GM13977 (cell line): ENCODE measurements around the gene TMEM161A.

ENCODE experiments used
- DNase-seq: peaks from one replicate; pipeline ENCODE4 v3.0.0; 2012; ENCODE audit warnings: low spot score
- in situ Hi-C: fragments of 300-500 bp; cut with MboI; formaldehyde crosslinking; loops from one replicate; pipeline ENCODE4 v1.12.0; 2022; ENCODE audit warnings: low sequenced_read_pairs, low pct_unique_long_range_greater_than_20kb, mixed read lengths, inconsistent platforms; ENCODE audit not compliant: unreplicated experiment
- TF ChIP-seq, protein P1 (sequence below): IDR thresholded peaks from 2 replicates; pipeline ENCODE4 v1.5.1; 2012; ENCODE audit warnings: mild to moderate bottlenecking, control low read depth; ENCODE audit not compliant: insufficient read depth; ENCODE audit errors: extremely low read depth, missing control alignments

TMEM161A gene

DNA sequence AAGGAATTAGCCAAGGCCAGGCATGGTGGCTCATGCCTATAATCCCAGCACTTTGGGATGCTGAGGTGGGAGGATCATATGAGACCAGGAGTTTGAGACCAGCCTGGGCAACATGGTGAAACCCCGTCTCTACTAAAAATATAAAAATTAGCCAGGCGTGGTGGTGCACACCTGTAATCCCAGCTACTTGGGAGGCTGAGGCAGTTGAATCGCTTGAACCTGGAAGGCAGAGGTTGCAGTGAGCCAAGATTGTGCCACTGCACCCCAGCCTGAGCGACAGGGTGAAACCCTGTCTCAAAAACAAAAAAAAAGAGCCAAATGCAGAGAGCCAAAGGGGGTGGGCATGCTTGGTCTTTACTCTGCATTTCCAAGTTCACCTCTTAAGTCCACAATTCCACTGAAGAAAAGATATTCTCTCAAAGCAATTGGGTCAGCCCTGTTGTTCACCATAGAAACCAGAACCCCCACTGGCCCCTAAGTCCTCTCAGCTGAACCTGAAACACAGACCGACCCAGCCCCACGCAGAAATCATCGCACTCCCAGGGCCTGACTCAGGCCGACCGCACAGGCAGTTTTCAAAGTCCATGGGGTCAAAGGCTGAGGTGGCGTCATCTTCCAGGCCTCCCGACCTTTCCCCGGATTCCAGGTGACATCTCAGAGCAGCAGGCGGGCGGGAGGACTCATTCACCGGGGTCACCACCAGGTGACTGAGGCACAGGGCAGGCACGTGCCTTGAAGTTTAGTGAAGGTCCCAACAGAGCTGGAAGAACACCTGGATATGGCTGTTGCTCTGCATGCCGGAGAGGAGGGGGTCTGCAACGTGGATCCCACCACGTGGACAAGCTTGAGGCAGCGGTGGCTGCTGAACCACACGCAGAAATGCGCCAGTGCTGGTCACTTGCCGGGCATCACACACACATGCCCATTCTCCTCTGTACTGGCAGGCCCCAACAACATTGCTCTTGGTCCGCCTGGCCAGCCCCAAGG, 41.3 kb downstream of the TMEM161A start:
- in situ Hi-C loops, result no loop called here
- no peak for DNase-seq
- TF ChIP-seq, protein P1, sequence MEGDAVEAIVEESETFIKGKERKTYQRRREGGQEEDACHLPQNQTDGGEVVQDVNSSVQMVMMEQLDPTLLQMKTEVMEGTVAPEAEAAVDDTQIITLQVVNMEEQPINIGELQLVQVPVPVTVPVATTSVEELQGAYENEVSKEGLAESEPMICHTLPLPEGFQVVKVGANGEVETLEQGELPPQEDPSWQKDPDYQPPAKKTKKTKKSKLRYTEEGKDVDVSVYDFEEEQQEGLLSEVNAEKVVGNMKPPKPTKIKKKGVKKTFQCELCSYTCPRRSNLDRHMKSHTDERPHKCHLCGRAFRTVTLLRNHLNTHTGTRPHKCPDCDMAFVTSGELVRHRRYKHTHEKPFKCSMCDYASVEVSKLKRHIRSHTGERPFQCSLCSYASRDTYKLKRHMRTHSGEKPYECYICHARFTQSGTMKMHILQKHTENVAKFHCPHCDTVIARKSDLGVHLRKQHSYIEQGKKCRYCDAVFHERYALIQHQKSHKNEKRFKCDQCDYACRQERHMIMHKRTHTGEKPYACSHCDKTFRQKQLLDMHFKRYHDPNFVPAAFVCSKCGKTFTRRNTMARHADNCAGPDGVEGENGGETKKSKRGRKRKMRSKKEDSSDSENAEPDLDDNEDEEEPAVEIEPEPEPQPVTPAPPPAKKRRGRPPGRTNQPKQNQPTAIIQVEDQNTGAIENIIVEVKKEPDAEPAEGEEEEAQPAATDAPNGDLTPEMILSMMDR, result no peak

DNA sequence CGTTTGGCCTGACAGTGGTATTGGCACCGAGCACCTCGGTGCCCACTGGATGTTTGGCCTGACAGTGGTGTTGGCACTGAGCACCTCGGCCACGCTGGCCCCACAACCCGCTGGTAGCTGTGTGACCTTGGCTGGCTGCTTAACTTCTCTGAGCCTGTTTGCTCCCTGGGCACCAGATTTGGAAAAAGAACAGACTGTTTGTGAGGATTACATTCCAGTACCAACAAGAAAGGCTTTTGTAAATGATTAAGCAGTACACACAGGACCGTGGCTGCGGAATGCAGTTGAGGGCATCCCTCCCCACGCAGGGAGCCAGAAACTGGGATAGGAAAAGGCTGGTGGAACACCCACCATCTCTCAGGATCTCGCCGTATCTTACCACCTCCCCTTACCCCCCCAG, 42.6 kb downstream of the TMEM161A start:
- DNase-seq, result no peak
- TF ChIP-seq, protein P1, result no peak
- in situ Hi-C loops, result no loop called here

DNA sequence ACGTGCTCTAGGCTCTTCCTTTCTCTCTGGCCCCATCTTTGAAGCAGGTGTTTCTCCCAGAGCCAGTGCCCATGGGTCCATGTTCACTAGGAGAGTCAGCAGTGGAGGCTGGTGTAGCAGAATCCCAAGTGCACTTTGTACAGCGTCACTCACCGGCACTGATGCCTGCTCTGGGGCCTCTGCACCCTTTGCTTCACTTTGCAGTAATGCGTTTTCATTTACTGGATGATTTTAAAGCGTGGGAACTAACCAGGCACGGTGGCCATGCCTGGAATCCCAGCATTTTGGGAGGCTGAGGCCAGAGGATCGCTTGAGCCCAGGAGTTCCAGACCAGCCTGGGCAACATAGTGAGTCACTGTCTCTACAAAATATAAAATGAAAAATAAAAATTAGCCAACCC, 43.8 kb downstream of the TMEM161A start:
- TF ChIP-seq, protein P1, result no peak
- in situ Hi-C loops, result no loop called here
- no peak for DNase-seq

DNA sequence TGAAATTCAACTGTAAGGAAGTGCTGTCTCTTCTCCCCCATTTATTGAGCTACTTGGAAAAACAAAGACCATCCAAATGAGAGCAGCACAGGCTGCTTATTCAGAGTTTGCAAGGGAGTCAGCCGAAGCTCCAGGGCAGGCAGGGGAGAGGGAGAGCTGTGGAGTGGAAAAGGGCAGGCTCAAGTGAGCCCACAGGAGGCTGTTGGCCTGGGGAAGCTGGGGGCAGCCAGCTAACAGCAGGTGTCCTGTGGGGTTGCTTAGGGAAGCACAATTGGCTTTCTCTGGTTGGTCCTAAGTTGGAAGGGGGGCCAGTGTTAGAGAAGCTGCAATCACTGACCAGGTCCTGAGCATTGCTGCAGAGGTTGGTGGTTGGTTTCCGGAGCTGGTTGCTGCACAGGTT, 50.6 kb downstream of the TMEM161A start:
- in situ Hi-C loops, result no loop called here
- TF ChIP-seq, protein P1, result no peak
- DNase-seq, result no peak

DNA sequence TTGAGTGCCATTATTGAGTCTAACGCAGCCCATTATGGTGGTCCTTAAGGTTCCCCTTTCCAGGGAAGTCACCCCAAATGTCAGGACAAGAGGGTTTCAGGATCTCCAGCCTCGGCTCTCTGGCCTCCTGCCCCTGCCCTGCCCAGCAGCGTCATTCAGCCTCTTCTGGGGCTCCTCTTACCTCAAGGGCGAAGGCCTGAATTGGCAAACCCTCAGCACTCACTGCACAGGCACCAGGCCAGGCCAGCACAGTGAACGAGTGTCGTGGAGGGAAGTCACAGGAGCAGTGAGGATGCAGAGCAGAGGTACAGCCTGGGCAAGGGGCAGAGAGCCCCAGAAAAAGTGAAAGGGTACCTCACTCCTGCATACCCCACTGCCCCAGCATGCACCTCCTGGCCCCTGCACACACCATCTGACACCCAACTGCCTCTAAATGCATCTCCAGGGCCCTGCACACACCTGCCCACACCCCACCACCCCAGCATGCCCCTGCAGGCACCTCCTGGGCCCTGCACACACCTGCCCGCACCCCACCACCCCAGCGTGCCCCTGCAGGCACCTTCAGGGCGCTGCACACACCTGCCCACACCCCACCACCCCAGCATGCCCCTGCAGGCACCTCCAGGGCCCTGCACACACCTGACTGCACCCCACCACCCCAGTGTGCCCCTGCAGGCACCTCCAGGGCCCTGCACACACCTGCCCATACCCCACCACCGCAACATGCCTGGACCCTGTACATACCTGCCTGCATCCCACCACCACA, 54.7 kb downstream of the TMEM161A start:
- DNase-seq, result no peak
- TF ChIP-seq, protein P1, result no peak
- in situ Hi-C loops, result no loop called here

DNA sequence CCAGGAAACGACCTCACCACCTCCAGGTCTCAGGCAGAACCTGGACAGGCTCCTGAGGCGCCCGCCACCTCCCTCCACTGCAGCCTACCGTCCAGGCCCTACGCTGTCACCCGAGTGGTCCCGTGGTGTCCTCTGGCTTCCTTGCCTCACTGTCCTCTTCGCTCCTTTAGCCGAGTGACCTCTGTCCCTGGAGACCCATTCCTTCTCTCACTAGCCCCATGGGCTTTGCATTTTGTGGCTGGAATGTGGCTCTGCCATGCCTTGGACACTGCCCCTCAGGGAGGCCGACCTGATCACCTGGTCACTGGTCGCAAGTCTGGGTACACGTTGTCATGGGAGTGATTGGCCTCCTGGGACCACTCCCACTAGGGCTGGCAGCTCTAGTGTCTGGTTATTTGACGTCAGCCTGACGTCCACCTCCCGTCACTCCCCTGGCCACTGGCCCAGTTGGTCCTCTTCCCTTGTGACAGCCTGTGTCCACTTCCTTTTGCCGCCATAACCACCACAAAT, 56.6 kb downstream of the TMEM161A start:
- no peak for DNase-seq
- TF ChIP-seq, protein P1, result no peak
- in situ Hi-C loops, result no loop called here
